Tibial artery (tissue), 4 donors: ENCODE results near the gene MGAT4A.

Source experiments
- DNase-seq, 2 donors: peaks; one replicate each; pipeline ENCODE4 v3.0.0-alpha.2; 2019
- H3K27ac ChIP-seq, 2 donors: fragments of 200-600 bp; sonication (generic) in 1 of 2; 1 replicate in 1 of 2; 2 replicates in 1 of 2; pipeline ENCODE4 v1.5.1; 2018 to 2019; ENCODE audit warnings: mild to moderate bottlenecking in 1 of 2
- H3K27me3 ChIP-seq, 2 donors: fragments of 200-600 bp; sonication (generic) in 1 of 2; one replicate each; pipeline versions ENCODE4 v1.5.1 to v1.6.0; 2016 to 2019
- H3K36me3 ChIP-seq, 3 donors: fragments of 200-600 bp; sonication (generic) in 2 of 3; one replicate each; pipeline ENCODE4 v1.5.1; 2016 to 2019; ENCODE audit warnings: mild to moderate bottlenecking in 2 of 3
- H3K4me1 ChIP-seq, 4 donors: fragments of 200-600 bp; sonication (generic) in 2 of 4; 1 replicate in 3 of 4; 2 replicates in 1 of 4; pipeline ENCODE4 v1.5.1; 2016 to 2019
- H3K4me3 ChIP-seq, 2 donors: fragments of 200-600 bp; sonication (generic) in 1 of 2; 1 replicate in 1 of 2; 2 replicates in 1 of 2; pipeline ENCODE4 v1.5.1; 2018 to 2019; ENCODE audit warnings: mild to moderate bottlenecking in 2 of 2
- H3K9me3 ChIP-seq, 3 donors: fragments of 200-600 bp; sonication (generic) in 1 of 3; one replicate each; pipeline ENCODE4 v1.5.1; 2016 to 2019
- intact Hi-C: fragments of 100-400 bp; cut with DNase I; formaldehyde crosslinking; loops from one replicate; pipeline ENCODE4 v1.15.0; 2023; ENCODE audit warnings: low total_unique reads
- TF ChIP-seq, protein P1 (sequence below), 2 experiments: fragments of 200-600 bp in 1 of 2; fragments of 450-650 bp in 1 of 2; IDR thresholded peaks; one replicate each; pipeline ENCODE4 v1.5.1; 2017 to 2019; ENCODE audit warnings: antibody characterized with exemption in 2 of 2, mild to moderate bottlenecking in 1 of 2, moderate library complexity in 1 of 2

Gene MGAT4A

DNA sequence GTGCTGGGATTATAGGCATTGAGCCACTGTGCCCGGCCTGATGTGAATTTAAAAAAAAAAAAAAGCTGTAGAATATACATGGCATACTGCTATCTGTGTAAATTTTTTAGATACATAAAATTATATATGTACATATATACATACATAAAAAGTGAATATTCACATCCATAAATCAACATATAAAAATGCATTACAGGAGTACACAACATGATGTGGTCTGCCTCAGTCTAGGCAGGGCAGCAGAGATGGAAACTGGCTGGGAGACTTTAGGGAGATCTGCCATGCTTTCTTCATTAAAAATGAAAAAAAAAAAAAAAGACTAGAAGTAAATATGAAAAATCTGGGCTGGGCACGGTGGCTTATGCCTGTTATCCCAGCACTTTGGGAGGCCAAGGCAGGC is 24.3 kb downstream of the MGAT4A start:
- no peak for DNase-seq
- H3K36me3 ChIP-seq: no peaks in the 10 kb centered on the region
- no peaks in the 10 kb centered on the region for H3K27me3 ChIP-seq
- intact Hi-C loops: no loop called here
- H3K9me3 ChIP-seq: no peaks in the 10 kb centered on the region
- H3K4me3 ChIP-seq: no peak overlapping the region
- H3K4me1 ChIP-seq: peaks cover 11 to 63% (median 37%) of the 10 kb centered on the region in 4 donors
- TF ChIP-seq, protein P1, sequence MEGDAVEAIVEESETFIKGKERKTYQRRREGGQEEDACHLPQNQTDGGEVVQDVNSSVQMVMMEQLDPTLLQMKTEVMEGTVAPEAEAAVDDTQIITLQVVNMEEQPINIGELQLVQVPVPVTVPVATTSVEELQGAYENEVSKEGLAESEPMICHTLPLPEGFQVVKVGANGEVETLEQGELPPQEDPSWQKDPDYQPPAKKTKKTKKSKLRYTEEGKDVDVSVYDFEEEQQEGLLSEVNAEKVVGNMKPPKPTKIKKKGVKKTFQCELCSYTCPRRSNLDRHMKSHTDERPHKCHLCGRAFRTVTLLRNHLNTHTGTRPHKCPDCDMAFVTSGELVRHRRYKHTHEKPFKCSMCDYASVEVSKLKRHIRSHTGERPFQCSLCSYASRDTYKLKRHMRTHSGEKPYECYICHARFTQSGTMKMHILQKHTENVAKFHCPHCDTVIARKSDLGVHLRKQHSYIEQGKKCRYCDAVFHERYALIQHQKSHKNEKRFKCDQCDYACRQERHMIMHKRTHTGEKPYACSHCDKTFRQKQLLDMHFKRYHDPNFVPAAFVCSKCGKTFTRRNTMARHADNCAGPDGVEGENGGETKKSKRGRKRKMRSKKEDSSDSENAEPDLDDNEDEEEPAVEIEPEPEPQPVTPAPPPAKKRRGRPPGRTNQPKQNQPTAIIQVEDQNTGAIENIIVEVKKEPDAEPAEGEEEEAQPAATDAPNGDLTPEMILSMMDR (IDR thresholded peaks at IDR 0.05): no peak
- peak overlapping the region in 1 of 2 donors; percentile 45 for H3K27ac ChIP-seq

DNA sequence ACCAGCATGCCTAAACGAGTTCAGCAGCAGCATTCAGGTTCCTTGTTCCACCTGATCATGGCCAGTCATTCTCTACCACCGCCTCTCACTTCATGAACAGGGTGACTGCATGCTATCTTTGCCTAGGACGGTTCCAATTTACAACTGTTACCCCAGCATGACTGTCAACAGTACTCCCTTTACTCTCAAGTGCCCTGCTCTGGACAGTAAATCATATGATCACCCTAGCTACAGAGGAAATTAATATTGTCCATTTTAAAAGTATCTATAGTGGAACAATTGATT is 25.7 kb downstream of the MGAT4A start:
- H3K4me1 ChIP-seq: peaks cover 12 to 72% (median 42%) of the 10 kb centered on the region in 4 donors
- no peak for DNase-seq
- H3K36me3 ChIP-seq: no peaks in the 10 kb centered on the region
- H3K27me3 ChIP-seq: no peaks in the 10 kb centered on the region
- H3K4me3 ChIP-seq: no peak overlapping the region
- no peak overlapping the region for H3K27ac ChIP-seq
- H3K9me3 ChIP-seq: no peaks in the 10 kb centered on the region
- intact Hi-C loops: no loop called here
- TF ChIP-seq, protein P1 (IDR thresholded peaks at IDR 0.05): no peak

DNA sequence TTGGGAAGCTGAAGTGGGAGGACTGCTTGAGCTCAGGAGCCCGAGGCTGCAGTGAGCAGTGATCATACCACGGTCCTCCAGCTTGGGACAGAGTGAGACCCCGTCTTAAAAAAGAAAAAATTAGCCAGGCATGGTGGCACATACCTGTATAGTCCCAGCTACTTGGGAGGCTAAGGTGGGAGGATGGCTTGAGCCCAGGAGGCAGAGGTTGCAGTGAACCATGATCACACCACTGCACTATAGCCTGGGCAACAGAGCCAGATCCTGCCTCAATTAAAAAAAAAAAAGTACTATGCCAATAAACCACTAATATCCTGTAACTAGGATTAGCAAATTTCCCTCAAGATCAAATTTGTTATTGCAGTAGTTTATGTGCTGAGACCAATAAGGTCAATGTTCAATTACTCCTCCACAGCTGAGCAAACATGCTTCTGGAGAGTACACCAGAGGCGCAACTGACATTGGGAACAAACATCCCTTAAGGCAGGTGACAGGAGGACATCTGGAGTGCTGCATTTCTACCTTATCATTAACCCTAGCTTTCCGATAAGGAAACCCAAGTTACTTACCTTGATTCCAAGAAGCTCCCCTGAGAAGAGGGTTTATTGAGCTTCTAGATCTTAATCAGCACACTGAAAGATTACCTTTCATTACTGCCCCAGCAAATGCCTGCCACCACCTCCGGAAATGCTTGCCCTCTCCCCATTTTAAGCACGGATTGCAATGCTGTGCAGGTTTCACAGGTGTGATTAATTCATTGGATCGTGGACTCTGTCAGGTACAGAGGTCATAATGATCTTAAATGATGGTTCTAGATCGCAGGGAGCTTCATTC is 26.2 kb downstream of the MGAT4A start:
- Histone ChIP-seq H3K36me3 (no peaks in the 10 kb centered on the region), H3K27ac (no peak overlapping the region), H3K4me3 (no peak overlapping the region), H3K27me3 (no peaks in the 10 kb centered on the region), H3K4me1 (peaks cover 12 to 66% (median 41%) of the 10 kb centered on the region in 4 donors), H3K9me3 (no peaks in the 10 kb centered on the region)
- TF ChIP-seq, protein P1 (IDR thresholded peaks at IDR 0.05): no peak
- no peak for DNase-seq
- intact Hi-C loops: no loop called here

DNA sequence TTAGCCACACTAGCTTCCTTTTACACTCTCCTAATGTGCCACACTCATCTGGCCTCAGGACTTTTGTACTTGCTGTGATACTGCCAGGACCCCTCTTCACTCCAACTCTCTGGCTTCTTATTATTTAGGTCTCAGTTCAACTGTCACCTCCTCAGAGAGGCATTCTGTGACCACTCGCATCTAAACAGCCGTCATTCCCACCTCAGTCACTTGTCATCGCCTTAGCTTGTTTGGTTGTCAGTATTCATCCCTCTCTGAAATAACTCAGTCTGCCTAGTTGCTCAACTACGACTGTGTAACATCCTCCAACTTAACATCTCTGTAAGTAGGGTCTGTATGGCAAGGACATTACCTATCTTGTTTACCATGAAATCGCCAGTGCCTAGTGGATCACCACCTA is 27.2 kb downstream of the MGAT4A start:
- Histone ChIP-seq H3K4me1 (peaks cover 12 to 56% (median 31%) of the 10 kb centered on the region in 4 donors), H3K27me3 (no peaks in the 10 kb centered on the region), H3K27ac (peak overlapping the region; percentile 50 to 68), H3K36me3 (no peaks in the 10 kb centered on the region), H3K9me3 (no peaks in the 10 kb centered on the region), H3K4me3 (no peak overlapping the region)
- intact Hi-C loops: no loop called here
- TF ChIP-seq, protein P1 (IDR thresholded peaks at IDR 0.05): no peak
- no peak for DNase-seq

DNA sequence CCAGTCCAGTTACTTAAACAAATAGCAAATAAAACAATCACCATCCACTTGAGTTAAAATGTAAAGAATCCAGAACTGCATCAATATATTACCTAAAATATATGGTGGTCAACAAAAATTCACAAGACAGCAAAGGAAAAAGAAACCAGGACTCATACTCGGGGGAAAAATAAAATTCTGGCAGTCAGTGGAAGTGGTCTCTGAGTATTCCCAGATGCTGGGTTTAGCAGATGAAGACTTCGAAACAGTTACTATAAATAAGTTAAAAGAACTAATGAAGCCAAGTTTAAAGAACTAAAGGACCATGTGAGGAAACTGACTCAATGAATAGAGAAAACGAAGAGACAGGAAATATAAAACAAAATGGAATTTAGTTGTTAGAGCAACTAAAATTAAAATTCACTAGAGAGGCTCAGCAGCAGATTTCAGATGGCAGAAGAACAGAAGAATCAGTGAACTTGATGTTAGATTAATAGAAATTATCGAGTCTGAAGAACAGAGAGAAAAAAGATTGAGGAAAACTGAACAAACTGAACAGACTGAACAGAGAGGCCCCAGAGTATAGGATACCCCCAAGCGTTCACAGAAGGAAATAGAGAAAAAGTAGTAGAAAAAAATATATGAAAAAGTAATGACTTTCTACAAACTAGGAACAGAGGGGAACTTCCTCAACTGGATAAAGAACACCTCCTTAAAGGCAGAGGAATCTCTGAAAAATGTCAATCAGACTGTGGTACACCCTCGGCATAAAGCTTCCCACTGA is 27.9 kb downstream of the MGAT4A start:
- Histone ChIP-seq H3K4me1 (peaks cover 12 to 50% (median 28%) of the 10 kb centered on the region in 4 donors), H3K9me3 (no peaks in the 10 kb centered on the region), H3K36me3 (no peaks in the 10 kb centered on the region), H3K4me3 (peak overlapping the region in 1 of 2 donors; percentile 3), H3K27me3 (no peaks in the 10 kb centered on the region), H3K27ac (peak overlapping the region; percentile 50 to 68)
- no peak for DNase-seq
- TF ChIP-seq, protein P1 (IDR thresholded peaks at IDR 0.05): no peak
- intact Hi-C loops: no loop called here
